ENCODE data around the gene FAM120A.

Gene FAM120A

GRCh38 chr9:93546356-93546755, 94.9 kb downstream of the FAM120A start:
- TF ChIP-seq POLR2AphosphoS5 (IDR thresholded peaks at IDR 0.05; ENCODE audit: low read depth, low read length) (no peak), REST (IDR thresholded peaks at IDR 0.05; ENCODE audit: insufficient read depth in 1 of 2, low read depth in 2 of 2, low read length in 2 of 2) (no peak), TAF1 (IDR thresholded peaks at IDR 0.05; ENCODE audit: borderline replicate concordance, insufficient read depth, low read length) (no peak), FOXP2 (optimal IDR thresholded peaks at IDR 0.05; ENCODE audit: borderline replicate concordance, extremely low read depth, extremely low read length, insufficient read depth) (no peak), SIN3A (IDR thresholded peaks at IDR 0.05; ENCODE audit: borderline replicate concordance, insufficient read depth, low read length) (no peak)

GRCh38 chr9:93549611-93550010, 98.1 kb downstream of the FAM120A start:
- TF ChIP-seq POLR2AphosphoS5 (IDR thresholded peaks at IDR 0.05; ENCODE audit: low read depth, low read length) (no peak), REST (IDR thresholded peaks at IDR 0.05; ENCODE audit: insufficient read depth in 1 of 2, low read depth in 2 of 2, low read length in 2 of 2) (no peak), TAF1 (IDR thresholded peaks at IDR 0.05; ENCODE audit: borderline replicate concordance, insufficient read depth, low read length) (no peak), FOXP2 (optimal IDR thresholded peaks at IDR 0.05; ENCODE audit: borderline replicate concordance, extremely low read depth, extremely low read length, insufficient read depth) (no peak), SIN3A (IDR thresholded peaks at IDR 0.05; ENCODE audit: borderline replicate concordance, insufficient read depth, low read length) (no peak)

- TF ChIP-seq FOXP2 (optimal IDR thresholded peaks at IDR 0.05; ENCODE audit: borderline replicate concordance, extremely low read depth, extremely low read length, insufficient read depth) (no peak), POLR2AphosphoS5 (IDR thresholded peaks at IDR 0.05; ENCODE audit: low read depth, low read length) (no peak), REST (IDR thresholded peaks at IDR 0.05; ENCODE audit: insufficient read depth in 1 of 2, low read depth in 2 of 2, low read length in 2 of 2) (no peak), SIN3A (IDR thresholded peaks at IDR 0.05; ENCODE audit: borderline replicate concordance, insufficient read depth, low read length) (no peak), TAF1 (IDR thresholded peaks at IDR 0.05; ENCODE audit: borderline replicate concordance, insufficient read depth, low read length) (no peak)
Observed at GRCh38 chr9:93552923-93553322, 101.4 kb downstream of the FAM120A start.

- no peak for TF ChIP-seq REST (IDR thresholded peaks at IDR 0.05; ENCODE audit: insufficient read depth in 1 of 2, low read depth in 2 of 2, low read length in 2 of 2)
- no peak for TF ChIP-seq FOXP2 (optimal IDR thresholded peaks at IDR 0.05; ENCODE audit: borderline replicate concordance, extremely low read depth, extremely low read length, insufficient read depth)
- TF ChIP-seq POLR2AphosphoS5 (IDR thresholded peaks at IDR 0.05; ENCODE audit: low read depth, low read length): no peak
- no peak for TF ChIP-seq SIN3A (IDR thresholded peaks at IDR 0.05; ENCODE audit: borderline replicate concordance, insufficient read depth, low read length)
- TF ChIP-seq TAF1 (IDR thresholded peaks at IDR 0.05; ENCODE audit: borderline replicate concordance, insufficient read depth, low read length): no peak
Observed at GRCh38 chr9:93555370-93555769, 103.9 kb downstream of the FAM120A start.

All from PFSK-1 (cell line).